GM12801 (cell line): ENCODE data around the gene COLEC11.

Source experiments
- TF ChIP-seq, protein P1 (sequence below): IDR thresholded peaks from one replicate; pipeline ENCODE4 v1.5.1; 2011; ENCODE audit warnings: control low read depth; ENCODE audit not compliant: insufficient read length; ENCODE audit errors: extremely low read depth

The COLEC11 gene

DNA sequence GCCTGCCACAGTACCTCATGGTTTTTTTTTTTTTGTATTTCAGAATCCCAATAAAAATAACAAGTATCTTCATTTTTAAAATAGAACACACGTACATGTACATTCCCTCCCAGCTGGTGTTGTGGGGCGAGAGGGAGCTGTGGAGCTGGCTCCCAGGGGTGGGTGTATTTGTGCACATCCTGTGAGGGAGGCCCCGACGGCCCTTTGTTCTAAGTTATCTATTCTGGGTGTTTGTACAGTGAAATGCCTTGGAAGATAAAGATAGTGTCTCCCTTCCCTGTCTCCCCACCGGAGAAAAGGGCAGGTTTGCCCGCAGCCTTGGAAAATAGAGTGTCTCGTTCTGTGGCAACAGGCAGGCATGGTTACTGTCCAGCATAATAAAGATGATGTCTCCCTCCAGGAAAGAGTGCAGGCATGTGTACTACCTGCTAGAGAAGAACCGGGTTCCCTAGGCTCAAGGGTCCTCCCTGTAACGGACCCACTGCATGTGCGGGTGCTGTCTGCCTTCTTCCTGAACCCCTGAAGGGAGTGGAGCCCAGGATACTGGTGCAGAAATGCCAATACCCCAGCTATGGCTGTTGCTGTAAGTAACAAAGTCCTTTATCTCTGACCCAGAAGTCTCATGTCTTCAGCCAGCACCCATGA, 51.0 kb downstream of the COLEC11 start:
- TF ChIP-seq, protein P1, sequence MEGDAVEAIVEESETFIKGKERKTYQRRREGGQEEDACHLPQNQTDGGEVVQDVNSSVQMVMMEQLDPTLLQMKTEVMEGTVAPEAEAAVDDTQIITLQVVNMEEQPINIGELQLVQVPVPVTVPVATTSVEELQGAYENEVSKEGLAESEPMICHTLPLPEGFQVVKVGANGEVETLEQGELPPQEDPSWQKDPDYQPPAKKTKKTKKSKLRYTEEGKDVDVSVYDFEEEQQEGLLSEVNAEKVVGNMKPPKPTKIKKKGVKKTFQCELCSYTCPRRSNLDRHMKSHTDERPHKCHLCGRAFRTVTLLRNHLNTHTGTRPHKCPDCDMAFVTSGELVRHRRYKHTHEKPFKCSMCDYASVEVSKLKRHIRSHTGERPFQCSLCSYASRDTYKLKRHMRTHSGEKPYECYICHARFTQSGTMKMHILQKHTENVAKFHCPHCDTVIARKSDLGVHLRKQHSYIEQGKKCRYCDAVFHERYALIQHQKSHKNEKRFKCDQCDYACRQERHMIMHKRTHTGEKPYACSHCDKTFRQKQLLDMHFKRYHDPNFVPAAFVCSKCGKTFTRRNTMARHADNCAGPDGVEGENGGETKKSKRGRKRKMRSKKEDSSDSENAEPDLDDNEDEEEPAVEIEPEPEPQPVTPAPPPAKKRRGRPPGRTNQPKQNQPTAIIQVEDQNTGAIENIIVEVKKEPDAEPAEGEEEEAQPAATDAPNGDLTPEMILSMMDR = no peak

DNA sequence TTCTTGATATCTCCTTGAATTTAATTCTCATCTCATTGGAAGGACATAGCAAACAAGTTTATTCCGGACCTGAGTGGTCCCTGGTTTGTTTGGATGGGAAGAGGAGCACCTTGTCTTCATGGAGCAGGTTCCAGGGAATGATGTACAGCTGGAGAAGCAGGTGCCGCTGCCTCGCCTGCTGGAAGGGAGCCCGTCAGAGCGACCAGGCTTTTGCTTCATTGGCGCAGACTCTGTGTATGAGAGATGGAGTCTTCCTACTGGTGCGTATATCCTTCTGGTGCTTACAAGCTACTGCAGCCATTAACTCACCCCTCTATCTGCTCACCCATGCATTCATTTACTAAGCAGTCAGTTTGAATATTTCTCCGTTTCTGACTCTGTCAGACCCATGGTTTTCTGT, 51.5 kb downstream of the COLEC11 start:
- TF ChIP-seq, protein P1 = no peak

DNA sequence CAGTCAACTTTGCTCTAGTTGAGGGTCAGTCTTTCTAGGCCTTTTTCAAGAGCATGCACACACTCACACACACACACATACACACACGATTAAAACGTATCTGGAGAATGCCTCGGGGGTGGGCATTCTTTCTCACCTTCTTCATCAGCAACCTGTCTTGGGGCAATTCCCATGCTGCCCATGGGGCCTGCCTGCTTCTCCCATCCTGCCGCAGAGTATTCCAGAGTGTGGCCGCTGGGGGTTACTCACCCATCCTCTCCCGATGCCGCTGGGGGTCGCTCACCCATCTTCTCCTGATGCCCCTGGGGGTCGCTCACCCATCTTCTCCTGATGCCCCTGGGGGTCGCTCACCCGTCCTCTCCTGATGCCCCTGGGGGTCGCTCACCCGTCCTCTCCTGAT, 52.3 kb downstream of the COLEC11 start:
- TF ChIP-seq, protein P1 = no peak

DNA sequence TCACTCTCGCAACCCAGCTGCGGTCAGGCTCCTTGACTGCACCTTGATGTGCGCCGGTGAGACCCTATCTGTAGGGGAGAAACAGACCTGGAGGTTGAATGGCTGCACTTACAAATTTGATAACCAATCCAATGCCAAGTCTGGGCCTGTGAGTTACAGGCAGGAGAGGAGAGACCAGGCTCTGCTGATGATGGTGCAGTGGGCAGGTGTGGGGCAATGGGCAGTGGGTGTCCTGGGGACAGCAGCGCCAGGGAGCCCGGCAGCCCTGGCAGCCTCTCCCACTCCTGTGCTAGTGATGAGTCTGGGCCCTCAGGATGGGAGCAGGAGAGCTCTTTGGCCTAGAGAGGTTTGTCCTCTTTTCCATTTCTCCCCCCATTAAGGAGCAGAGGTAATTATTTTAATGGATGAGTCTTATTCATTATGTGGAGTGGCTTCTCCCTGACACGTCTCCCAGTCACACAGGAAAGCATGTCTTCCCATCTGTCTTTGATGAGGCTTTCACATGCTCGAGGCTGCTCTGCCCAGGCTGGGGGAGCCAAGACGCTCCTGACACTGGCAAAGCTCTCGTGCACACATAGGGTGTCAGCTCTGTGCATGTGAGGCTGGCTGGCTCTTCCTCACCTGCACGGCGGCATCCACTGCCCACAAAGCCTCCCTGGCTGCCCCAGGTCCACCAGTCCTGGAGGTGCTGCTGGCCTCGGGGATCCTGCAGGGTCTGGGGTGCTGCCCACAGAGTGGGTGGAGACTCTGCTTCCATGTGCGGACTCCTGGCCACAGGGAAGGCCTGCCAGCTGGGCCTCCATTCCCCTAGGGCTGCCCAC, 53.1 kb downstream of the COLEC11 start:
- TF ChIP-seq, protein P1 = no peak

DNA sequence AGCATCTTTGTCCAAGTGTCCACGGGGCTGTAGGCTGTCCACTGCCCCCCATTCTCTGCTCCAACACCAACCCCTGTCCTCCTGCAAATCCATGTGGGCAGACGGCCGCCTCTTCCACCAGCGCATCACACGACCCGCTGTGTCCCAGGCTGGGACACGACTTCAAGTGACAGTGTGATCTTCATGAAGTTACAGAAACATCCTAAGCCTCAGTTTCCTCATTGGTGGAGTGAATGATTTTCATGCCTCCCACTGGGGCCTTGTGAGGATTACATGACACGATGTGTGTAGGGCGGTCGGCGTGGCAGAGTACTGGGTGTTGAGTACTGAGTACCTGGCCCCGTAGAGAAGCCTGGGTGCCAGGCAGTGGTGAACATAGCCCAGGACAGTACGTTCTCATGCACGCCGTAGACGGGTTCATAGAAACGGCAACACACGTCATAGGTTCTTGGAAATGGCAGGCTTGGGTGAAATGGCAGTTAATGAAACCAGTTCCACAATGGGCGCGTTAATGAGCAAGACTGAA, 53.8 kb downstream of the COLEC11 start:
- TF ChIP-seq, protein P1 = no peak

DNA sequence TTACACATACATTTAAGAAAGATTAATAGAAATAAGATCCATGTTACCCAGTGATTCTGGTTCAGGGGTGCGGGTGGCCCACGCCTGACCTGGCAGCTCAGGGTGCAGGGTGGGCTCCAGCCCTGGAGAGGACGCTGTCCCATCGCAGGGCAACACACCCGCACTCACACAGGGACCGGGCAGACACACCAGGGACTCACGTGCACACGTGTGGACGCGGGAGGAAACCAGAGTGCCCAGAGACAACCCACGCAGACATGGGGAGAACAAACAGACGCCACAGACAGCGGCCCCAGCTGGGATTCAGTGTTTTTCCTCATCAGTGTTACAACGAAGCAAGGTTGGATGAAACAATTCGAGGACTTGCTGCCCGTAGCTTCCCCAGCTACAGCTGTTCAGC, 54.7 kb downstream of the COLEC11 start:
- TF ChIP-seq, protein P1 = no peak

DNA sequence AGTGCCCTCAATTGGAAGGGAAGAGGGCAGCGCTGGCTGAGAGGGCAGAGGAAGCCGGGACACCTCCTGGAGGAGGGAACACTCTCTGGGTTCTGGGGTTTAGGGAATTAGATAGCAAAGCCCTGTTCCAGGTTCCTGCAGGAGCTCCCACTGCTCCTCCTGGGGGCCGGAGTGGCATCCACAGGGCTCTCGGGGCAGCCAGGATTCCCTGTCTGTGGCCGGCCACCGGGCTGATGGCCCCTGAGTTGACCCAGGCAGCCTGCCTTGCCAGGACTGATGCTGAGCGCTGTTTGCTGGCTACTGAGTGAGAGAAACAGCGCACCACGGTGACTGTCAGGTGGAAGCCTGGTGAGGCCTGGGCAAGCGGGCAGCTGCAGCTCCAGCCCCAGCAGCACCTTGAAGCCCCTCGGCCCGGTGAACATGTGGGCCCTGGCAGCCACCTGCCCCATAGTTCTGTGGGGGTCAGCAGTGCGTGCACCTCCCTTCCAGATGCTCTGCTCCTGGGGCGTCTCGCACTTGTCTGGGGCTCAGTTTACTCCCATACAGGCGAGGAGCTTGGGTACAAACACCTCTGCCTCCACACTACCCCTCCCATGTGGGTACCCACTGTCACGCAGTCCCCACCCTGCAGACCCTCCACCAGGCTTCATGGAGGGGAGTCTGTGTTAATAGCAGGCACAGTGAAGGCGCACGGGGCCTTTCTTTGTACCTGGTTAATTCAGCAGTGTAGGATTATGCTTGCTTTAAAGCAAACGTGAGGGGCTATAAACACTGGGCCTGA, 55.4 kb downstream of the COLEC11 start:
- TF ChIP-seq, protein P1 = no peak
